H9 (cell line): ENCODE data around the gene TBC1D9B. TPM values are rescaled to one million over a fixed set of nuclear protein-coding genes. Genes with fewer than 3 reads are reported as not detected.

ENCODE experiments used
- DNase-seq: peaks from one replicate; pipeline ENCODE4 v3.0.0-alpha.2; 2017
- H2AFZ ChIP-seq: one replicate; pipeline ENCODE4 v1.6.1; 2013; ENCODE audit warnings: mild to moderate bottlenecking, low read length, control low read depth, moderate library complexity
- H2AK5ac ChIP-seq: 2 replicates; pipeline ENCODE4 v1.6.1; 2013; ENCODE audit warnings: low read length, control low read depth, mixed read lengths; ENCODE audit not compliant: insufficient read length
- H2BK120ac ChIP-seq: one replicate; pipeline ENCODE4 v1.6.1; 2013; ENCODE audit warnings: low read depth, mild to moderate bottlenecking, low read length, control low read depth, inconsistent platforms; ENCODE audit not compliant: poor library complexity, severe bottlenecking
- H2BK12ac ChIP-seq: 2 replicates; pipeline ENCODE4 v1.6.1; 2013; ENCODE audit warnings: low read length, control low read depth, mixed read lengths, low read depth; ENCODE audit not compliant: insufficient read length
- H2BK15ac ChIP-seq: 2 replicates; pipeline ENCODE4 v1.6.1; 2013; ENCODE audit warnings: low read depth, low read length, control low read depth
- H2BK20ac ChIP-seq: one replicate; pipeline ENCODE4 v1.6.1; 2013; ENCODE audit warnings: low read depth, mild to moderate bottlenecking, low read length, control low read depth, inconsistent platforms; ENCODE audit not compliant: poor library complexity, severe bottlenecking
- H2BK5ac ChIP-seq: 2 replicates; pipeline ENCODE4 v1.6.1; 2013; ENCODE audit warnings: low read length, control low read depth, mixed read lengths; ENCODE audit not compliant: insufficient read length
- H3K14ac ChIP-seq: 2 replicates; pipeline ENCODE4 v1.6.1; 2013; ENCODE audit warnings: low read length, control low read depth; ENCODE audit not compliant: insufficient read depth
- H3K18ac ChIP-seq: 2 replicates; pipeline ENCODE4 v1.6.1; 2013; ENCODE audit warnings: low read depth, mild to moderate bottlenecking, mixed read lengths, low read length, control low read depth; ENCODE audit not compliant: insufficient read length
- H3K23ac ChIP-seq: 2 replicates; pipeline ENCODE4 v1.6.1; 2013; ENCODE audit warnings: low read length, control low read depth, mixed read lengths, low read depth; ENCODE audit not compliant: insufficient read length
- H3K23me2 ChIP-seq: 2 replicates; pipeline ENCODE4 v1.6.1; 2013; ENCODE audit warnings: low read depth, mild to moderate bottlenecking, mixed read lengths, low read length, control low read depth; ENCODE audit not compliant: insufficient read length, poor library complexity, severe bottlenecking
- H3K27ac ChIP-seq: 2 replicates; pipeline ENCODE4 v1.5.1; 2013; ENCODE audit warnings: low read length, control low read depth, mixed read lengths, low read depth; ENCODE audit not compliant: insufficient read length
- H3K27me3 ChIP-seq: 2 replicates; pipeline ENCODE4 v1.6.1; 2013; ENCODE audit warnings: low read length, control low read depth, inconsistent platforms; ENCODE audit not compliant: insufficient read depth
- H3K4ac ChIP-seq: 2 replicates; pipeline ENCODE4 v1.6.1; 2013; ENCODE audit warnings: low read depth, mild to moderate bottlenecking, control low read depth, inconsistent platforms, low read length, moderate library complexity
- H3K4me1 ChIP-seq: 2 replicates; pipeline ENCODE4 v1.6.1; 2013; ENCODE audit warnings: low read length, control low read depth, inconsistent platforms; ENCODE audit not compliant: insufficient read depth
- H3K4me2 ChIP-seq: 2 replicates; pipeline ENCODE4 v1.6.1; 2013; ENCODE audit warnings: low read length, control low read depth, mixed read lengths; ENCODE audit not compliant: insufficient read length, insufficient read depth
- H3K56ac ChIP-seq: 2 replicates; pipeline ENCODE4 v1.6.1; 2013; ENCODE audit warnings: low read depth, mild to moderate bottlenecking, mixed read lengths, low read length, control low read depth; ENCODE audit not compliant: insufficient read length
- H3K79me1 ChIP-seq: 2 replicates; pipeline ENCODE4 v1.6.1; 2013; ENCODE audit warnings: low read depth, mild to moderate bottlenecking, moderate library complexity, low read length, control low read depth, inconsistent platforms; ENCODE audit not compliant: insufficient read depth, poor library complexity, severe bottlenecking
- H3K79me2 ChIP-seq: 2 replicates; pipeline ENCODE4 v1.6.1; 2013; ENCODE audit warnings: low read length, control low read depth, inconsistent platforms; ENCODE audit not compliant: insufficient read depth
- H3K9ac ChIP-seq: 2 replicates; pipeline ENCODE4 v1.6.1; 2013; ENCODE audit warnings: low read length, control low read depth, mixed read lengths; ENCODE audit not compliant: insufficient read length; ENCODE audit errors: extremely low read depth
- H3K9me3 ChIP-seq: one replicate; pipeline ENCODE4 v1.6.1; 2013; ENCODE audit warnings: low read depth, low read length, inconsistent platforms; ENCODE audit not compliant: control insufficient read depth
- H3T11ph ChIP-seq: one replicate; pipeline ENCODE4 v1.6.1; 2013; ENCODE audit warnings: mild to moderate bottlenecking, low read length, control low read depth, inconsistent platforms
- H4K20me1 ChIP-seq: one replicate; pipeline ENCODE4 v1.6.1; 2013; ENCODE audit not compliant: control insufficient read depth, insufficient read length, insufficient read depth
- H4K5ac ChIP-seq: 2 replicates; pipeline ENCODE4 v1.6.1; 2013; ENCODE audit warnings: low read depth, mild to moderate bottlenecking, mixed read lengths, low read length, control low read depth; ENCODE audit not compliant: insufficient read length
- H4K8ac ChIP-seq: replicated peaks from 2 replicates; pipeline ENCODE4 v1.6.1; 2013; ENCODE audit warnings: low read length, control low read depth, mixed read lengths, low read depth; ENCODE audit not compliant: insufficient read length
- H4K91ac ChIP-seq: 2 replicates; pipeline ENCODE4 v1.6.1; 2013; ENCODE audit warnings: low read depth, mild to moderate bottlenecking, moderate library complexity, mixed read lengths, low read length, control low read depth; ENCODE audit not compliant: insufficient read length
- H3K27ac Mint-ChIP-seq, 3 experiments: 2 replicates in 2 of 3; 3 replicates in 1 of 3; pipeline ENCODE4 v1.8.0; 2020 to 2021; ENCODE audit warnings: mixed read lengths in 3 of 3, mild to moderate bottlenecking in 1 of 3, moderate library complexity in 1 of 3
- H3K27me3 Mint-ChIP-seq: 2 replicates; pipeline ENCODE4 v1.8.0; 2021; ENCODE audit warnings: low read depth, mild to moderate bottlenecking, moderate library complexity, mixed read lengths
- H3K36me3 Mint-ChIP-seq, 3 experiments: 2 replicates in 2 of 3; 3 replicates in 1 of 3; pipeline ENCODE4 v1.8.0; 2020 to 2021; ENCODE audit warnings: low read depth in 3 of 3, mixed read lengths in 3 of 3; ENCODE audit not compliant: insufficient read depth in 1 of 3
- H3K4me1 Mint-ChIP-seq, 2 experiments: 2 replicates each; pipeline ENCODE4 v1.8.0; 2020; ENCODE audit warnings: mixed read lengths in 2 of 2
- H3K4me3 Mint-ChIP-seq, 2 experiments: 2 replicates in 1 of 2; 3 replicates in 1 of 2; pipeline ENCODE4 v1.8.0; 2020 to 2021; ENCODE audit warnings: mild to moderate bottlenecking in 2 of 2, mixed read lengths in 2 of 2, moderate library complexity in 1 of 2
- H3K9me3 Mint-ChIP-seq, 2 experiments: 2 replicates in 1 of 2; 3 replicates in 1 of 2; pipeline ENCODE4 v1.8.0; 2020; ENCODE audit warnings: mild to moderate bottlenecking in 2 of 2, mixed read lengths in 2 of 2, moderate library complexity in 1 of 2
- WGBS: extraction: QIAGEN DNeasy Blood & Tissue Kit; methylation state at CpG from one replicate; pipeline ENCODE4 v1.1.7; 2013; ENCODE audit warnings: missing lambda C conversion rate, low lambda C conversion rate, mixed read lengths; ENCODE audit not compliant: insufficient read length; ENCODE audit errors: extremely low coverage; 5-methylcytosine and 5-hydroxymethylcytosine counted together
- total RNA-seq: library from RNA; stranded (reverse); gene quantifications from 2 replicates; pipeline ENCODE4 v1.2.1, GENCODE V29; 2021
- TF ChIP-seq, protein P1 (sequence below): fragments of 200-600 bp; sonication (generic); conservative IDR thresholded peaks from 3 replicates; pipeline ENCODE4 v1.8.0; 2021; ENCODE audit warnings: antibody characterized with exemption, mild to moderate bottlenecking

The TBC1D9B gene
- total RNA-seq, 1 experiment from 2014 or later = 62.1 TPM

DNA sequence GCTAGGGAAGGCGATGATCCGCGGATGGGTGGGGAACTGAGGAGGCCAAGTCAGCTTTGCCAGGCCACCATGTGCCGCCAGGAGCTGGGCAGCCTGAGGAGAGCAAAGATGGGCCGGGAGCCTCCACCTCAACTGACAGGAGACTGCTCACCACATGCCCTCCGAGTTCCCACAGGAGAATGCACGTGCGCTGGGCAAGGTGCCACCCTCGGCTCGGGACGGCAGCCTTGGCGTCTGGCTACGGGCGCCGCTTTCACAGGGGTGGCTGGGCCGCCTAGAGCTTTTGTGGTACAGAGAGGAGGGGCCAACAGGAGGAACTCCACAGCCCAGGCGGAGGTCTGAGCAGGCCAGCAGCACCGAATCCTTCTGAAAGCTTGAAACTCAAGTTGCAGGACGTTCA lies 5.3 kb upstream of the TBC1D9B start:
- no peak overlapping the region for H2BK5ac ChIP-seq
- Mint-ChIP-seq H3K27ac (no peak overlapping the region), H3K36me3 (no peaks in the 10 kb centered on the region), H3K4me3 (no peak overlapping the region), H3K9me3 (no peaks in the 10 kb centered on the region), H3K4me1 (peaks cover 8 to 15% of the 10 kb centered on the region in 2 experiments), H3K27me3 (no peaks in the 10 kb centered on the region; the same call in 1 of the 2 replicates)
- no CpG with 5 or more reads among the region's 19 CpGs for WGBS
- no peaks in the 10 kb centered on the region for H3K79me2 ChIP-seq
- H3K27ac ChIP-seq = no peak overlapping the region
- H2BK15ac ChIP-seq = no peak overlapping the region
- H4K8ac ChIP-seq = no peak overlapping the region
- peak; percentile 28 for DNase-seq
- no peak overlapping the region for H2AFZ ChIP-seq
- H3K56ac ChIP-seq = no peak overlapping the region
- no peak overlapping the region for H3K9ac ChIP-seq
- H2BK120ac ChIP-seq = no peak overlapping the region
- H4K5ac ChIP-seq = no peak overlapping the region
- H3K27me3 ChIP-seq = no peaks in the 10 kb centered on the region
- H3K79me1 ChIP-seq = no peaks in the 10 kb centered on the region
- H3K9me3 ChIP-seq = no peaks in the 10 kb centered on the region
- no peak overlapping the region for H2BK12ac ChIP-seq
- H4K20me1 ChIP-seq = no peaks in the 10 kb centered on the region
- no peak overlapping the region for H2AK5ac ChIP-seq
- no peak overlapping the region for H3K18ac ChIP-seq
- no peak overlapping the region for H3K23ac ChIP-seq
- no peak overlapping the region for H4K91ac ChIP-seq
- no peak overlapping the region for H2BK20ac ChIP-seq
- H3K4me1 ChIP-seq = peaks cover 7% of the 10 kb centered on the region; the same call in 1 of the 2 replicates
- no peak overlapping the region for H3T11ph ChIP-seq
- no peaks in the 10 kb centered on the region for H3K23me2 ChIP-seq
- no peak overlapping the region for H3K4me2 ChIP-seq
- H3K14ac ChIP-seq = no peak overlapping the region; the same call in 1 of the 2 replicates
- H3K4ac ChIP-seq = no peak overlapping the region
- TF ChIP-seq, protein P1, sequence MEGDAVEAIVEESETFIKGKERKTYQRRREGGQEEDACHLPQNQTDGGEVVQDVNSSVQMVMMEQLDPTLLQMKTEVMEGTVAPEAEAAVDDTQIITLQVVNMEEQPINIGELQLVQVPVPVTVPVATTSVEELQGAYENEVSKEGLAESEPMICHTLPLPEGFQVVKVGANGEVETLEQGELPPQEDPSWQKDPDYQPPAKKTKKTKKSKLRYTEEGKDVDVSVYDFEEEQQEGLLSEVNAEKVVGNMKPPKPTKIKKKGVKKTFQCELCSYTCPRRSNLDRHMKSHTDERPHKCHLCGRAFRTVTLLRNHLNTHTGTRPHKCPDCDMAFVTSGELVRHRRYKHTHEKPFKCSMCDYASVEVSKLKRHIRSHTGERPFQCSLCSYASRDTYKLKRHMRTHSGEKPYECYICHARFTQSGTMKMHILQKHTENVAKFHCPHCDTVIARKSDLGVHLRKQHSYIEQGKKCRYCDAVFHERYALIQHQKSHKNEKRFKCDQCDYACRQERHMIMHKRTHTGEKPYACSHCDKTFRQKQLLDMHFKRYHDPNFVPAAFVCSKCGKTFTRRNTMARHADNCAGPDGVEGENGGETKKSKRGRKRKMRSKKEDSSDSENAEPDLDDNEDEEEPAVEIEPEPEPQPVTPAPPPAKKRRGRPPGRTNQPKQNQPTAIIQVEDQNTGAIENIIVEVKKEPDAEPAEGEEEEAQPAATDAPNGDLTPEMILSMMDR = no peak
